ENCODE data around the gene STX18. TPM values are rescaled to one million over a fixed set of nuclear protein-coding genes. Genes with fewer than 3 reads are reported as not detected.

Gene STX18
- total RNA-seq, 1 experiment from 2014 or later, result 20.9 TPM

DNA sequence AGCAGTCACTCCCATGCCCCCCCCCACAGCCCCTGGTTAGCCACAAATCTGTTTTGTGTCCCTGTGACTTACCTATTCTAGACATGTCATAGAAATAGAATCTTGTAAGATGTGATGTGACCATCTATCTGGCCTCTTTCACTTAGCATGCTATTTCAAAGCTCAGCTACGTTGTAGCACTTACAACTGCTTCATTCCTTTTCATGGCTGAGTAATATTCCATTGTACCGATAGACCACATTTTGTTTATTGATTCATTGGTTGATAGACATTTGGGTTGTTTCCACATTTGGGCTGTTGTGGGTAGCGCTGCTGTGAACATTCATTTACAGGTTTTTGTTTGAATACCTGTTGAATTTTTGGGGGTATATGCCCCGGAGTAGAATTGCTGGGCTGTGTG, 143.4 kb downstream of the STX18 start:
- Histone ChIP-seq H3T11ph (ENCODE audit: low read length) (no peak overlapping the region), H3K4ac (ENCODE audit: low read depth, low read length) (no peak overlapping the region), H2BK120ac (ENCODE audit: low read depth, low read length, poor library complexity, severe bottlenecking) (no peak overlapping the region), H3K18ac (ENCODE audit: insufficient read length, low read depth, low read length) (no peak overlapping the region), H3K56ac (ENCODE audit: insufficient read length, low read depth, low read length) (no peak overlapping the region), H3K4me1 (ENCODE audit: insufficient read depth, low read length) (peaks cover 5% of the 10 kb centered on the region; the same call in 1 of the 2 replicates), H3K23ac (ENCODE audit: insufficient read length, low read depth, low read length) (no peak overlapping the region), H2BK12ac (ENCODE audit: insufficient read length, low read depth, low read length) (no peak overlapping the region), H3K27ac (ENCODE audit: insufficient read length, low read depth, low read length) (no peak overlapping the region), H2AFZ (ENCODE audit: low read length) (no peak overlapping the region), H4K91ac (ENCODE audit: insufficient read length, low read depth, low read length) (no peak overlapping the region), H3K23me2 (ENCODE audit: insufficient read length, low read depth, low read length, poor library complexity, severe bottlenecking) (no peaks in the 10 kb centered on the region), H2AK5ac (ENCODE audit: insufficient read length, low read length) (no peak overlapping the region), H3K14ac (ENCODE audit: insufficient read depth, low read length) (no peak overlapping the region), H3K27me3 (ENCODE audit: insufficient read depth, low read length) (no peaks in the 10 kb centered on the region), H3K79me1 (ENCODE audit: insufficient read depth, low read depth, low read length, poor library complexity, severe bottlenecking) (no peaks in the 10 kb centered on the region), H3K9me3 (ENCODE audit: control insufficient read depth, low read depth, low read length) (no peaks in the 10 kb centered on the region), H4K5ac (ENCODE audit: insufficient read length, low read depth, low read length) (no peak overlapping the region), H3K9ac (ENCODE audit: extremely low read depth, insufficient read length, low read length) (no peak overlapping the region), H4K20me1 (ENCODE audit: control insufficient read depth, insufficient read depth, insufficient read length) (no peaks in the 10 kb centered on the region), H2BK5ac (ENCODE audit: insufficient read length, low read length) (no peak overlapping the region), H2BK20ac (ENCODE audit: low read depth, low read length, poor library complexity, severe bottlenecking) (no peak overlapping the region), H4K8ac (replicated peaks; ENCODE audit: insufficient read length, low read depth, low read length) (no peak overlapping the region), H2BK15ac (ENCODE audit: low read depth, low read length) (no peak overlapping the region), H3K4me2 (ENCODE audit: insufficient read depth, insufficient read length, low read length) (no peak overlapping the region), H3K79me2 (ENCODE audit: insufficient read depth, low read length) (no peaks in the 10 kb centered on the region)
- Mint-ChIP-seq H3K27ac (no peak overlapping the region; a peak in 1 of 7 replicates), H3K27me3 (ENCODE audit: low read depth) (peaks cover 29% of the 10 kb centered on the region), H3K4me3 (no peak overlapping the region), H3K9me3 (peaks cover 0 to 2% of the 10 kb centered on the region in 2 experiments; a peak in 2 of 5 replicates), H3K36me3 (ENCODE audit: insufficient read depth in 1 of 3, low read depth in 3 of 3) (peaks cover 0 to 20% (median 7%) of the 10 kb centered on the region in 3 experiments; a peak in 3 of 7 replicates), H3K4me1 (peaks cover 19 to 23% of the 10 kb centered on the region in 2 experiments)
- WGBS (ENCODE audit: extremely low coverage, insufficient read length, low lambda C conversion rate), result no CpG with 5 or more reads among the region's 4 CpGs
- TF ChIP-seq, protein P1, sequence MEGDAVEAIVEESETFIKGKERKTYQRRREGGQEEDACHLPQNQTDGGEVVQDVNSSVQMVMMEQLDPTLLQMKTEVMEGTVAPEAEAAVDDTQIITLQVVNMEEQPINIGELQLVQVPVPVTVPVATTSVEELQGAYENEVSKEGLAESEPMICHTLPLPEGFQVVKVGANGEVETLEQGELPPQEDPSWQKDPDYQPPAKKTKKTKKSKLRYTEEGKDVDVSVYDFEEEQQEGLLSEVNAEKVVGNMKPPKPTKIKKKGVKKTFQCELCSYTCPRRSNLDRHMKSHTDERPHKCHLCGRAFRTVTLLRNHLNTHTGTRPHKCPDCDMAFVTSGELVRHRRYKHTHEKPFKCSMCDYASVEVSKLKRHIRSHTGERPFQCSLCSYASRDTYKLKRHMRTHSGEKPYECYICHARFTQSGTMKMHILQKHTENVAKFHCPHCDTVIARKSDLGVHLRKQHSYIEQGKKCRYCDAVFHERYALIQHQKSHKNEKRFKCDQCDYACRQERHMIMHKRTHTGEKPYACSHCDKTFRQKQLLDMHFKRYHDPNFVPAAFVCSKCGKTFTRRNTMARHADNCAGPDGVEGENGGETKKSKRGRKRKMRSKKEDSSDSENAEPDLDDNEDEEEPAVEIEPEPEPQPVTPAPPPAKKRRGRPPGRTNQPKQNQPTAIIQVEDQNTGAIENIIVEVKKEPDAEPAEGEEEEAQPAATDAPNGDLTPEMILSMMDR (conservative IDR thresholded peaks at IDR 0.05), result no peak
- no peak for DNase-seq
